GM13976 (cell line): ENCODE data around the gene ECM1.

Source experiments
- DNase-seq: peaks from one replicate; pipeline ENCODE4 v3.0.0; 2012; ENCODE audit warnings: low spot score
- in situ Hi-C: fragments of 300-500 bp; cut with MboI; formaldehyde crosslinking; loops from one replicate; pipeline ENCODE4 v1.12.0; 2022; ENCODE audit warnings: low sequenced_read_pairs, mixed read lengths, inconsistent platforms; ENCODE audit not compliant: unreplicated experiment
- TF ChIP-seq, protein P1 (sequence below): IDR thresholded peaks from 2 replicates; pipeline ENCODE4 v1.5.1; 2012; ENCODE audit warnings: borderline replicate concordance, mild to moderate bottlenecking; ENCODE audit not compliant: insufficient read depth; ENCODE audit errors: extremely low read depth, missing control alignments, control extremely low read depth

The ECM1 gene

GRCh38 chr1:150514913-150515327, 7.0 kb downstream of the ECM1 start:
- DNase-seq: no peak
- in situ Hi-C loops: no loop called here
- TF ChIP-seq, protein P1, sequence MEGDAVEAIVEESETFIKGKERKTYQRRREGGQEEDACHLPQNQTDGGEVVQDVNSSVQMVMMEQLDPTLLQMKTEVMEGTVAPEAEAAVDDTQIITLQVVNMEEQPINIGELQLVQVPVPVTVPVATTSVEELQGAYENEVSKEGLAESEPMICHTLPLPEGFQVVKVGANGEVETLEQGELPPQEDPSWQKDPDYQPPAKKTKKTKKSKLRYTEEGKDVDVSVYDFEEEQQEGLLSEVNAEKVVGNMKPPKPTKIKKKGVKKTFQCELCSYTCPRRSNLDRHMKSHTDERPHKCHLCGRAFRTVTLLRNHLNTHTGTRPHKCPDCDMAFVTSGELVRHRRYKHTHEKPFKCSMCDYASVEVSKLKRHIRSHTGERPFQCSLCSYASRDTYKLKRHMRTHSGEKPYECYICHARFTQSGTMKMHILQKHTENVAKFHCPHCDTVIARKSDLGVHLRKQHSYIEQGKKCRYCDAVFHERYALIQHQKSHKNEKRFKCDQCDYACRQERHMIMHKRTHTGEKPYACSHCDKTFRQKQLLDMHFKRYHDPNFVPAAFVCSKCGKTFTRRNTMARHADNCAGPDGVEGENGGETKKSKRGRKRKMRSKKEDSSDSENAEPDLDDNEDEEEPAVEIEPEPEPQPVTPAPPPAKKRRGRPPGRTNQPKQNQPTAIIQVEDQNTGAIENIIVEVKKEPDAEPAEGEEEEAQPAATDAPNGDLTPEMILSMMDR: no peak

GRCh38 chr1:150515328-150516049, 7.6 kb downstream of the ECM1 start, which contains the start of gene FALEC:
TSS of gene FALEC (plus strand) at chr1:150515752.
- peak; percentile 99 for DNase-seq
- TF ChIP-seq, protein P1: no peak
- in situ Hi-C loops: no loop called here

DNA sequence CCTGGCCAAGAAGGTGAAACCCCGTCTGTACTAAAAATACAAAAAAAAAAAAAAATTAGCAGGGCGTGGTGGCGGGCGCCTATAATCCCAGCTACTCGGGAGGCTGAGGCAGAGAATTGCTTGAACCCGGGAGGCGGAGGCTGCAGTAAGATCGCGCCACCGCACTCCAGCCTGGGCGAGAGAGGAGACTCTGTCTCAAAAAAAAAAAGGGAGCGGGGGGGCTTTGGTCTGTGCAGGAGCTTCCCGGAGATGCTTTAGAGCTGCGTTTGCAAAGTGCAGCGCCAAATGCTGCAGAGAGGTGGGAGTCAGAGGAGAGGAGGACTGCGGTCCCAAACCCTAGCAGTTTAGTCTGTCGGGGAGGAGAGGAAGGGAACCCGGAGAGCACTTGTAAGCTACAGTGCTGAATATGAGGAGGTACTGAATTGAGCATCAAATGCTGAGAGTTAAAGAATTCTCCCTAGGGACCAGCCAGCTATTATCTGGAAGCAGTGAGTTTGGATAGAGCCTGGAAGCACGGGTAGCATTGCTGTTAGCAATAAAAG, 8.2 kb downstream of the ECM1 start:
- TF ChIP-seq, protein P1: no peak
- in situ Hi-C loops: no loop called here
- DNase-seq: no peak

DNA sequence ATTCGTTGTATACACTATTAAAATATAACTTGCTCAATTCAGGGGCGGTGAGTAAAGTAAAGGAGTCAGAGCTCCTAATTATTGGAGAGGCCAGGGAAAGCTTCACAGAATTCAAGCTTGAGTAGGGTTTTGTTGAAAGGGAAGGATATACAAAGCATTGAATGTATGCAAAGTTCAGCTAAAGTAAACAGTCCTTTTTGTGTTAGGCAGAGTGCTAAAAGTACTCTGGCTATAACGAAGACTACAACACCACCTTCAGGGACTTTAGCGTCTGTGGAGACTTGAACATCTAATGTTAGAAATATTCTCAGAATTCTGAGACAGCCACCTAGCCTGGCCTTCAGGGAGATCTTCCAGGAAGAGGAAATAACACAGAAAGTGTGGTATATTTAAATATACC, 8.7 kb downstream of the ECM1 start:
- peak; percentile 52 for DNase-seq
- TF ChIP-seq, protein P1: peak; percentile 41
- in situ Hi-C loops: no loop called here

DNA sequence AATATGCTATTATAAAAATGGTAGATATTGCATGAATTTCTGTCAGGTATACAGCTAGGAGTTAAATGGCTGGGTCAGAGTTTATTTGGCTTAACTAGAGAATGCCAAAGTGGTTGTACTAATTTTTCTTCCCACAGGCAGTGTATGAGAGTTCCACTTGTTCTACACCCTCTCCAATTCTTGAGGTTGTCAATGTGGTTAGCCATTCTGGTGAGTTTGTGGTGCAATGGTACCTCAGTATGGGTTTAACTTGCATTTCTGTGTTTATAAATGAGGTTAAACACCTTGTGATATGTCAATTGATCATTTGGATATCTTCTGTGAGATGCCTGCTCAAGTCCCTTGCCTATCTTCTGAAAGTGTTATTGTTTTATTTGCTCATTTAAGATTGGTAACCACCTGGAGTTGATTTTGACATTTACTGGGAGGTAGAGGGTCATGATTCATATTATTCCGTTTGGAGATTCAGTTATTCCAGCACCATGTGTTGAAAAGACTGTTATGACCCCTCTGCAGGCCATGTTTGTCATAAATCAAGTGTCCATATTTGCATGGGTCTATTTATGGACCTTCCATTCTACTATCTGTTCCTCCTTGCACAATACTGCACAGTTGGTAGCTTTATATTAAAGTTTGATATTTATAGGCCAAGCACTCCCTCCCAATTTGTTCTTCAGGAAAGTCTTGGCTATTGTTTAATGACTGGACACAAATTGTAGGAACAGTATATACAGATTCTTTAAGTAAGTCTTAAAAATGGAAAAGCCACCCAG, 13.5 kb downstream of the ECM1 start:
- no peak for DNase-seq
- TF ChIP-seq, protein P1: no peak
- in situ Hi-C loops: no loop called here

- DNase-seq: no peak
- TF ChIP-seq, protein P1: no peak
- in situ Hi-C loops: no loop called here
These were observed 17.4 kb downstream of the ECM1 start for GRCh38 chr1:150525348-150525747.
